Suppressor macrophage treated with lipopolysaccharide for 1 hour (primary cell): ENCODE results near the gene SLC23A2.

ENCODE experiments used
- DNase-seq, 3 donors: peaks; one replicate each; pipeline ENCODE4 v3.0.0-alpha.2; 2020 to 2022

Gene SLC23A2

GRCh38 chr20:4811661-4812181 is 189.6 kb downstream of the SLC23A2 start:
- DNase-seq: peak in 2 of 3 donors; percentile 42 to 58

GRCh38 chr20:4811257-4811656 is 190.1 kb downstream of the SLC23A2 start:
- no peak for DNase-seq

- DNase-seq: peak; percentile 59 to 66 (median 66)
Measured at GRCh38 chr20:4810426-4811019, 190.8 kb downstream of the SLC23A2 start.

GRCh38 chr20:4809707-4810106 is 191.6 kb downstream of the SLC23A2 start:
- DNase-seq: no peak

- DNase-seq: no peak
Measured at GRCh38 chr20:4808872-4809271, 192.4 kb downstream of the SLC23A2 start.

GRCh38 chr20:4805663-4806449 is 195.5 kb downstream of the SLC23A2 start:
- DNase-seq: peak in 2 of 3 donors; percentile 58 to 59

- peak in 2 of 3 donors; percentile 45 to 57 for DNase-seq
Measured at GRCh38 chr20:4802527-4802926, 198.8 kb downstream of the SLC23A2 start.
